ENCODE data around the gene CHRNA4. TPM values are rescaled to one million over a fixed set of nuclear protein-coding genes. Genes with fewer than 3 reads are reported as not detected.

CHRNA4 gene
- total and polyA plus RNA-seq, 2 donors (not counting 1 experiment from before 2014, with no cell fraction given) = not detected

- Histone ChIP-seq H3K27ac (ENCODE audit: insufficient read depth, low read length) (no peak overlapping the region), H3K4me2 (ENCODE audit: extremely low read depth, insufficient read depth, low read length) (no peak overlapping the region), H3K79me2 (ENCODE audit: control insufficient read depth, insufficient read depth, low read length) (no peaks in the 10 kb centered on the region), H2AFZ (ENCODE audit: low read length) (no peak overlapping the region), H3K4me3 (replicated peaks in 1 of 4; ENCODE audit: control extremely low read depth in 1 of 4, insufficient read depth in 1 of 4, low read depth in 3 of 4, low read length in 4 of 4) (no peak overlapping the region), H3K9ac (ENCODE audit: insufficient read depth, low read length) (no peak overlapping the region), H3K9me3 (ENCODE audit: control insufficient read depth, insufficient read depth, low read depth, low read length) (no peaks in the 10 kb centered on the region), H4K20me1 (ENCODE audit: control insufficient read depth, extremely low read depth, insufficient read depth, low read length) (no peaks in the 10 kb centered on the region), H3K36me3 (ENCODE audit: control insufficient read depth, insufficient read depth, low read length) (no peaks in the 10 kb centered on the region), H3K27me3 (ENCODE audit: control insufficient read depth, insufficient read depth, low read length) (no peaks in the 10 kb centered on the region), H3K4me1 (ENCODE audit: control insufficient read depth, extremely low read depth, insufficient read depth, low read length) (no peaks in the 10 kb centered on the region)
- DNase-seq (ENCODE audit: low read depth in 2 of 2) = no peak
- TF ChIP-seq CTCF (conservative IDR thresholded peaks at IDR 0.05 in 1 of 2, IDR thresholded peaks at IDR 0.05 in 1 of 2; ENCODE audit: low read depth in 1 of 2, low read length in 2 of 2) = no peak
- no peak for TF ChIP-seq EZH2 (IDR thresholded peaks at IDR 0.05; ENCODE audit: low read length, missing control alignments)
These were observed 13.4 kb upstream of the CHRNA4 start for GRCh38 chr20:63374504-63374903.

DNA sequence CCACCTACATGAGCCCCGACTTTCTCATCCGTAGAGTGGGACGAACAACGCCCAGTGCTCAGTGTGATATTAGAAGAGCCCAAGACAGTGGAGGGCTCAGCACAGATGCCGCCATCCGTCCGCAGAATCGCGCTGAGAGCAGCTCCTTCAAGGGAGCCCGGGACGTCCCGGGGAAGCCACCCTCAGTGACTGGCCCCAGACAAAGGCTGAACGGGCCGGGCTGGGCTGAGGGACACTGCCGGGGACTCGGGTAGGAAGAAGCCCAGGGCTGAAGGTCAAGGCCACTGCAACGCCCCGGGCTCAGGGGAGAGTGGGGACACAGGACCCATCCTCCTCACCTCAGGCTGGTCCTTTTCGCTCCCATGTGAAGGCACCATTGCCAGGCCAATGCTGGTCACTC is 12.8 kb upstream of the CHRNA4 start:
- Histone ChIP-seq H3K27me3 (ENCODE audit: control insufficient read depth, insufficient read depth, low read length) (no peaks in the 10 kb centered on the region), H2AFZ (ENCODE audit: low read length) (no peak overlapping the region), H3K4me1 (ENCODE audit: control insufficient read depth, extremely low read depth, insufficient read depth, low read length) (no peaks in the 10 kb centered on the region), H3K4me2 (ENCODE audit: extremely low read depth, insufficient read depth, low read length) (no peak overlapping the region), H3K27ac (ENCODE audit: insufficient read depth, low read length) (no peak overlapping the region), H4K20me1 (ENCODE audit: control insufficient read depth, extremely low read depth, insufficient read depth, low read length) (no peaks in the 10 kb centered on the region), H3K36me3 (ENCODE audit: control insufficient read depth, insufficient read depth, low read length) (no peaks in the 10 kb centered on the region), H3K4me3 (replicated peaks in 1 of 4; ENCODE audit: control extremely low read depth in 1 of 4, insufficient read depth in 1 of 4, low read depth in 3 of 4, low read length in 4 of 4) (no peak overlapping the region), H3K79me2 (ENCODE audit: control insufficient read depth, insufficient read depth, low read length) (no peaks in the 10 kb centered on the region), H3K9me3 (ENCODE audit: control insufficient read depth, insufficient read depth, low read depth, low read length) (no peaks in the 10 kb centered on the region), H3K9ac (ENCODE audit: insufficient read depth, low read length) (no peak overlapping the region)
- TF ChIP-seq EZH2 (IDR thresholded peaks at IDR 0.05; ENCODE audit: low read length, missing control alignments) (no peak), CTCF (conservative IDR thresholded peaks at IDR 0.05 in 1 of 2, IDR thresholded peaks at IDR 0.05 in 1 of 2; ENCODE audit: low read depth in 1 of 2, low read length in 2 of 2) (no peak)
- no peak for DNase-seq (ENCODE audit: low read depth in 2 of 2)

- DNase-seq (ENCODE audit: low read depth in 2 of 2) = no peak
- no peak overlapping the region for H3K4me3 ChIP-seq (replicated peaks in 1 of 4; ENCODE audit: control extremely low read depth in 1 of 4, insufficient read depth in 1 of 4, low read depth in 3 of 4, low read length in 4 of 4)
- H3K27me3 ChIP-seq (ENCODE audit: control insufficient read depth, insufficient read depth, low read length) = no peaks in the 10 kb centered on the region
- no peaks in the 10 kb centered on the region for H3K9me3 ChIP-seq (ENCODE audit: control insufficient read depth, insufficient read depth, low read depth, low read length)
- TF ChIP-seq CTCF (conservative IDR thresholded peaks at IDR 0.05 in 1 of 2, IDR thresholded peaks at IDR 0.05 in 1 of 2; ENCODE audit: low read depth in 1 of 2, low read length in 2 of 2) = no peak
- TF ChIP-seq EZH2 (IDR thresholded peaks at IDR 0.05; ENCODE audit: low read length, missing control alignments) = no peak
- H3K27ac ChIP-seq (ENCODE audit: insufficient read depth, low read length) = no peak overlapping the region
- no peak overlapping the region for H2AFZ ChIP-seq (ENCODE audit: low read length)
- H3K4me2 ChIP-seq (ENCODE audit: extremely low read depth, insufficient read depth, low read length) = no peak overlapping the region
- H3K79me2 ChIP-seq (ENCODE audit: control insufficient read depth, insufficient read depth, low read length) = no peaks in the 10 kb centered on the region
- H3K36me3 ChIP-seq (ENCODE audit: control insufficient read depth, insufficient read depth, low read length) = no peaks in the 10 kb centered on the region
- H3K4me1 ChIP-seq (ENCODE audit: control insufficient read depth, extremely low read depth, insufficient read depth, low read length) = no peaks in the 10 kb centered on the region
- no peaks in the 10 kb centered on the region for H4K20me1 ChIP-seq (ENCODE audit: control insufficient read depth, extremely low read depth, insufficient read depth, low read length)
- H3K9ac ChIP-seq (ENCODE audit: insufficient read depth, low read length) = no peak overlapping the region
These were observed 12.1 kb upstream of the CHRNA4 start for GRCh38 chr20:63372971-63373885.

Data from fibroblast of lung (primary cell).